Stimulated activated CD8-positive, alpha-beta memory T cell treated with anti-CD3 and anti-CD28 coated beads, Interleukin-2, amount 100 ng/mL, for 48 hours (primary cell): Measurements from ENCODE around the gene BCKDHB.
"Not testable (repeated sequence)": the region's sequence is repeated elsewhere in the genome, so short reads cannot be mapped to it uniquely, and the experiment has no call there.

Experiments used
- DNase-seq, 2 donors: peaks; one replicate each; pipeline ENCODE4 v3.0.0-alpha.2; 2020; ENCODE audit warnings: low read depth in 2 of 2

Gene BCKDHB

DNA sequence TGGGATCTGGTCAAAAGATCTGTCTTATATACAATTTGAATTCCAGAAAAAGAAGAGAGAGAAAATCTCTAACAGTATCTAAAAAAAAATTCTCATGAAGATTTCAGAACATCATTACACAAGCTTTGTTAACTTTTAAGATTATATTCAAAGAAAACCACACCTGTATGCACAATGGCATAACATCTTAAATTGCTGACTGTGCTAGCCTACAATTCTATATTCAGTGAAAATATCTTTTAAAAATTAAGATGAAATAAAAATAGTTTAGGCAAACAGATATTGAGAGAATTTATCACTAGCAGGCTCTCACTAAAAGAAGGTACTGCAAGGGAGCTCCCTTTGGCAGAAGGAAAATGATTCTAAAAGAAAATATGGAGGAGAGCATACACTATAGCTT is 100.3 kb downstream of the BCKDHB start:
- no peak for DNase-seq

DNA sequence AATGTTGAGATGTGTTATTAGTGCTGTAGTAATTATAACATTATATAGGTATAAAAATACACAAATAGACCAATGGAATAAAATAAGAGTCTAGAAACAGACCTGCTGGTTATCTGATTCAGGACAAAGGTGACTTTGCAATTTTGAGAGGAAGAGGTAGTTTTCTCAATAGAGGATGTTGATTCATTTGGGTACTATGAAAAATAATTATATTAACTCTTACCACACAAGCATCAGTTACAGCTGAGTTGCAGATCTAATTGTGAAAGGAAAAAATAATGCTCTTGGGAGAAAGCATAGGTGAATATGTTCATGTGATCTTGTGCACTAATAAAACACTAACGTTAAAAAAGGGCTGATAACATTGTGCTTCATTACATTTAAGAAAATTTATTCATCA is 103.0 kb downstream of the BCKDHB start:
- no peak for DNase-seq

DNA sequence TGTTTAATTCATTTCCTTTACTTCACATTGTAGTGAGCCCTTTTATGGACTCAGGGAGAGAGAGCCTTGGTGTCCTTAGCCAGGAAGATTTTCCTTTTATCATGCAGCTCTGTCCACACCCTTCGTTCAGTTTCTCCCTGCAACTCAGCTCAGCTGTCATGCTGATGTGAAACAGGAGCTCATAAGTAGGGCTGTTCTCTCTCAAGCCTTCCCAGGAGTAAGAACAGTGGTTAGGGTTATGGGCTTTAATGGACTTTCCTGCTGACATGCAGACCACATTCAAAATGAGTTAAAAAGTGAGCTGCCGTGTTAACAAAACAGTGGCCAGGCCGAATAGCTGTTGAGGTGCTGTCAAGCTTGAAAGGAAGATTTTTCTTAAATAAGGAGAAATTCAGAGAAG is 104.1 kb downstream of the BCKDHB start:
- no peak for DNase-seq

DNA sequence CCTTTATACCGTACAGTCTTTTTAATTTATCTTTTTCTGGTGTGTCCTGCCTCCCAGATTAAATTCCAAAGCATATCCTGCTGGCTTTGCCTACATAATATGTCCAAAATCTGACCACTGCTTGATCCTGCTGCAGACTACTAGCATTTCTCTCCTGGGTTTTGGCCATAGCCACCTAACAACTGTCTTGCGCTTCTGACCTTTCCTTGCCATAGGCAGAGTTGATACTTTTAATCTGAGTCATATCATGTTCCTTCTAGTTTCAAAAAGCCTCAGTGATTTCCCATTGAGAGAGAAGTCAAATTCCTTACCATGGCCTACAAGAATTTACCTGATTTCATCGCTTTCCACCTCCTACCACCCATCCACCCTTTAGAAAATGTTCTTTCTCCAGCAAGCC is 104.8 kb downstream of the BCKDHB start:
- DNase-seq = no peak

DNA sequence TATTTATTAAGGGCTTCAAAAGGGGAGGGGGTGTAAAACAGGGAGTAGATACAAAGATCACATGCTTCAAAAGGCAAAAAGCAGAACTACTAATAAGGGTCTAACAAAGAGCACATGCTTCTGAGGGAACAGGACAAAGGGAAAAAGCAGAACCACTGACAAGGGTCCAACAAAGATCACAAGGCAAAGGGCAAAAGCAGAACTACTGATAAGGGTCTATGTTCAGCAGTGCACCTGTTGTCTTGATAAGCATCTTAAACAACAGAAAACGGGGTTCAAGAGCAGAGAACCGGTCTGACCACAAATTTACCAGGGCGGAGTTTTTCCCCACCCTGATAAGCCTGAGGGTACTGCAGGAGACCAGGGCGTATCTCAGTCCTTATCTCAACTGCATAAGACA is 105.4 kb downstream of the BCKDHB start:
- not testable (repeated sequence) for DNase-seq

DNA sequence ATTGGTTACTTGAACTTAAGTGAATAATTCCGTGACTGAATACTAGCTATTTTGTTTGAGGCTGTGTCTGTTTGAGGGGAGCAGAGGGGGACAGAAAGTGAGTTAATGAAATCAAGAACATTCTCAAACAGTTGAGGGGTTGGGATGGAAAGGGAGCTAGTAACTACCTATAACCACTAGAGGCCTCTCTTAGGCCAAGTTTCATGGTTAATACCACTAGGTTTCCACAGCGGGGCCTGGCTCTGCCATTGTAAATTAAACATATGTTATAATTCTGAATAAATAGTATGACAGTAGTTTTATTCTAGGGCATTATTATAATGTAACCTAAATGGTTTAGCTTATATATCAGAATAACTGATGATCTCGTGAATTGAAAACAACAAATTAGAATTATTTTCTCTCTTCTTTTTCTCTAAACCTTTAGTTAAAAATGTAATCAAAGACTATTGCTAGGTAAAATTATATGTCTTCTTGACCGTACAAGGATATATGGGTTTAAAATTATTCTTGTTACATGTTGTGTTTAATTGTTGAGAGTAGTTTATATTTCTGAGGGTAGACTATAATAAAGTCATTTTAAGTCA is 108.1 kb downstream of the BCKDHB start:
- DNase-seq = no peak

DNA sequence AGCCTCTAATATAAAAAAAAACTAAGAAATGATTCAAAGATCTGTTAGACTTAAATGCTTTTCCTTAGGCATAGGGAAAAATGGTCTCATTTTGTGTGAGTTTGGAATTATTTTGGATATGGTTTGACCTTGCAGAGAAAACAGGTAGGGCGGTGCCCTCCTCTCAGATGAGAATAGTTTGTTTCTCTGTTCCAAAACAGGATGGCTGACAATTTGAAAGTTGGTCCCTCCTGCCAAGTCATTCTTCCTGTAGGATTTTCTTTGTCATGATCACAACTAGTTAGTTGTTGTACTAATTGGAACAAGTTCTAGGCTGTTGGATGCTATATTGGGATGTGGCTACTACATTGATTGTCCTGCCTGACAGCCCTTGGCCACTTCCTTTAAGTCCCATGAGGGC is 108.6 kb downstream of the BCKDHB start:
- DNase-seq = no peak

DNA sequence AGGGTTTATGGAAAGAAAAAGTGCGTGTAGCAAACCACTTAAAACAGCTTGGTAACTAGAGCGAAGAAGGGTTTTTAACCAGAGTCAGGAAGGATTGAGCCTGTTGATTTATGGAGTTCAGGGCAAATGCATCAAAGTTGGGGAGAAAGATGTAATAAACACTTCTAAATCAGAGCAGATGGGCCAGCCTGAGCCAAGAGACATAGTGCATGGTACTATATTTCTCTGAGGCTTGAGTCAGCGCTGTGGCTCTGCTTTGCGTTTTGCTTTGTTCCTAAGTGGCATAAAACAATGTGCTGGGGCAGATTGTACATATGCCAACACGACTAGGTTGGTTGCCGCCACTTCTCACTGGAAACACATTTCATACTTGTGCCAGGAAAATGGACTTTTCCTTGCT is 111.3 kb downstream of the BCKDHB start:
- DNase-seq = no peak

DNA sequence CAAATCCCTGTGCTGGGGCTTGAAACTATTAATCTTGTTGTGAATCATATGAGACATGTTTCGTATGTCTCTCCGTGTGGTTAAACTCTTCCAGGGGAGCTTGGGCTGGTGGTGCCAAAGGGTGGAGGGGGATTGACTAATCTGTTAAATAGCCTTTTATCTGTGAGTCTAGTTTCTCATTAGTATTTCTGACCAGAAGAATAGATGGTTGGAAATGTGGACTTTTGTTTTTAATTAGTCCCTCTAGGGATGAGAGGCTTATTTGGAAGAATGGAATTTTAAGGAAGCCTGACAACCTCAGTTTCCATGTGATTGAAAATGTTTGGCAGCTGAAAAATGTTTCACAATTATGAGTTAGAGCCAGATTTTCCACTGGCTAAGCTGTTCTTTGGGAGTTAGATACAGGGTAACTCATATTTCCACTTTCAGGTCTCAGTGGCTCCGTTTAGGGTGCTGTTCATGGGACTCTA is 117.3 kb downstream of the BCKDHB start:
- no peak for DNase-seq

DNA sequence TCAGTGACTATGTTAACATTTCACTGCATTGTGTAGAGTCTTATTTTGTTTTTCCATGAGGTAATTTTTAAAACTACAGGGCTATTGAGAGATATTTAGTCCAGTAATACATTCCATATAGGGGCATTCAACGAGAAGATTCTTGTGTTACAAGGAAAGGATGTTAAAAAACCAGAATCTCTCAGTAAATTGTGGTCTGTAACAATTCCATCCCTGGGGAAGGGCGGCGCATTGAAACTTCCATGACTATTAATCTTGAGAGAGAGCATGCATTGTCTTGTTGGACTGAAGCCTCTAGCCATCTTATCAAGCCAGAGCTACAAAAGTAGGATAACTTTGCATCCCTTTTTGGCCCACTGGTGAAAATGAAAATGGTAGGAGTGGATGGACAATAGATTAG is 119.7 kb downstream of the BCKDHB start:
- DNase-seq = no peak

DNA sequence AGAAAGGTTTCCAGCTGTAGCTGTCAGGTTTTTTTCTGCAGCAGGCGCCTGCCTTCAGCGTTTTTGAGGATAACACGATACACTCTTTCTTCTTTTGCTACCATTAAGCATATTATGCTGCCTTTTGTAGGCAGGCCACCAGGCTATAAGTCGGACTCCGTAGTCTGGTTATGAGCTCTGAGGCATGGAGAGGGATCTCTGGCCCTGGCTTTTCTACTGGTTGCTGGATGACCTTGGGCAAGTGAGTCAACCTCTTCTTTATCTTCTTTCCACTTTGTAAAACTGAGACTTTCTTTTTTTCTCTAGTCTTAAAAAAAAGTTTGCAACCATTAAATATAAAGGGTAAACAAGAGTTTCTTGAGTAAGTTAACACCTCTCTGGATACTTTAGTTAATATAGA is 120.2 kb downstream of the BCKDHB start:
- DNase-seq = no peak

DNA sequence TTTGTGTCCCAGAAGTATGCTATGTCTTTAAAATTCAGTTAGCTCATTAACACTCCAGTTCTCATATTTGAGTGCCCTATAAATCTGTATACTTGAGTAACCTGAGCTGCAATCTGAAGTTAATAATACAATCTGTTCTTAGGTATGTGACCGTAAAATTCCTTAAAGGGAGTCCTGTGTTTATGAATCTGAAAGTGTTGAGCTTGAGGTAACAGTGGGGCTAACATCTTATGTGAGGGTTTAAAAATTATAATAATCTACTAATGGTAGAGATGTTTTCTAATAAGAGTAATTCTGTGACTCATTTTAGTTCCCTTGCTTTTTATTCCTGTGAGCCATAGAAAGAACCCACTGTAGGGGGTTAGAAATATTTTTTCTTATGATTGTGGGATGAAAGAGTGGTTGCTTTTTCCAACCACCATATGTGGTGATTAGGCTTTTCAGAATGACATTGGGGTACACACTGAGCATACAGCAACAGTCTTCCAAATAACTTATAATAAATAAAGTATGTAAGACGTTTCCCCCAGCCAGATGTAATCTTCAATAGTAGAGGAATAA is 121.2 kb downstream of the BCKDHB start:
- DNase-seq = no peak

DNA sequence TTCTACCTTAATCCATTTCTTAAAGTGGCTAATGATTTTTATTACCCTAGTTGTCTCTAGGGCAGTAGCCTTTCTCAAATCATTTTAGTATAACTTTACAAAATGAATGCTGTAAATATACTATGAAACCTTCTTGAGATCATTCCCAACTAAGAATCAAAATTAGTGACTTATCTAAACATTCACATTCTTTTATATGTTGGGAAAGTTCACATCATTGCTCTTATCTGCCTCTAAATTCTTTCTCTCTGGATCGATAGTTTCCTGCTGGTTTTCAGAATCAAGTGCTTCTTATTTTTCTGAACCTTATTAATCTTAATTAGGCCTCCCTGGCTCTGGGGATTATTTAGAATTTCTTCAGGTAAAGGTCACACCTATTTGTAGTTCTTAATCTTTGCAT is 126.8 kb downstream of the BCKDHB start:
- DNase-seq = no peak

DNA sequence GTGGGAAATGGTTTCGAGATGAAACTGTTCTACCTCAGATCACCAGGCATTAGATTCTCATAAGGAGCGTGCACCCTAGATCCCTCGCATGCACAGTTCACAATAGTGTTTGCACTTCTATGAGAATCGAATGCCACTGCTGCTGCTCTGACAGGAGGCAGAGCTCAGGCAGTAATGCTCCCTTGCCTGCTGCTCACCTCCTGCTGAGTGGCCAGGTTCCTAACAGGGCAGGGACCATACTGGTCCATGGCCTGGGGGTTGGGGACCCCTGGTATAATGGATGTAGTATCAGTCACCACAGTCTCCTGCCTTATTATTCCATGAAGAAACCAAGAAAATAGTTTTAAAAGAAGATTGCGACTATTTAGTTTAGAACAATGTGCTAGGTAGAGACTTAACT is 127.5 kb downstream of the BCKDHB start:
- DNase-seq = no peak

DNA sequence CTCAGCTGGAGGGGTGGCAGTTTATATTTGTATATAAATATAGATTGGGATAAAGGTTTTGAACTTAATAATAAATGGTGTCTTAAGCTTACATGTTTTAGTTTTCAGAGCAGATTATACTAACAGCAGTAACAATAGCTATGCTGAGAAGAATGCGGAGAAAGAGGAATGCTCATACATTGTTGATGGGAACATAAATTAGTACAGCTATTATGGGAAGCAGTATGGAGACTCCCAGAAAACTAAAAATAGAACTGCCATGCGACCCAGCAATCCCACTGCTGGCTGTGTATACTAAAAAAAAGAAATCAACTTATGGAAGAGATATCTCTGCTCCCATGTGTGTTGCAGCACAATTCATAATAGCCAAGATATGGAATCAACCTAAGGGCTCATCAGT is 127.9 kb downstream of the BCKDHB start:
- DNase-seq = no peak

DNA sequence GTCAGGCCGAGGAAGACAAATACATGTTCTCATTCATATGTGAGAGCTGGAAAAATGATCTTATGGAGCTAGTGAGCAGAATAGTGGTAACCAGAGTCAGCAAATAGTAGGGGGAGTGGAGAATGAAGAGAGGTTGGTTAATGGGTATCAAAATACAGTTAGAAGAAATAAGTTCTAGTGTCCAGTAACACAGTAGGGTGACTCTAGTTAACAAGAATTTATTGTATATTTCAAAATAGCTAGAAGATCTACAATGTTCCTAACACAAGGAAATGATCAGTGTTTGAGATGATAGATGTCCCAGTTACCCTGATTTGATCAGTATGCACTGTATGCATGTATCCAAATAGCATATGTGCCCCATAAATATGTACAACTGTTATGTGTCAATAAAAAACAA is 128.4 kb downstream of the BCKDHB start:
- no peak for DNase-seq

DNA sequence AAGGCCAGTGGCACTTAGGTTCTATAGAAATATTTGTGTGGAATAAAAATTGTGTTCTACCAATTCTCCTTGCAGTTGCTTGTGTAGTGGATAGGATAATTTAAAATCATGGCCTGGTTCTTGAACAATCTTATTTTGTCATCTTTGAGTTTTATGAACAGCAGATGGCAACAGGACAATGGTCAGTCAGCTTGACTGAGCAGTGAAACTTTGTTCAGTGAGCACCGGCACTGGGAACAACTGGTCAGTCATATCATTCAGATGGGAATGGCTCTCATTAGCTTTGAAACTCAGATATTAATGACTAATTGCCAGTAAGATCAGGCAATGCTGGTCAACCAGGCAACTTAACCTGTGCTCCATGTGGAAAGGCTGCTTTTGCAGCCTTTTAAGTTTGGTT is 129.2 kb downstream of the BCKDHB start:
- no peak for DNase-seq

DNA sequence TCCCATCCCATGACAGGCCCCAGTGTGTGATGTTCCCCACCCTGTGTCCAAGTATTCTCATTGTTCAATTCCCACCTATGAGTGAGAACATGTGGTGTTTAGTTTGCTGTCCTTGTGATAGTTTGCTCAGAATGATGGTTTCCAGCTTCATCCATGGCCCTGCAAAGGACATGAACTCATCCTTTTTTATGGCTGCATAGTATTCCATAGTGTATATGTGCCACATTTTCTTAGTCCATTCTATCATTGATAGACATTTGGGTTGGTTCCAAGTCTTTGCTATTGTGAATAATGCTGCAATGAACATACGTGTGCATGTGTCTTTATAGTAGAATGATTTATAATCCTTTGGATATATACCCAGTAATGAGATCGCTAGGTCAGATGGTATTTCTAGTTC is 132.3 kb downstream of the BCKDHB start:
- DNase-seq = not testable (repeated sequence)

DNA sequence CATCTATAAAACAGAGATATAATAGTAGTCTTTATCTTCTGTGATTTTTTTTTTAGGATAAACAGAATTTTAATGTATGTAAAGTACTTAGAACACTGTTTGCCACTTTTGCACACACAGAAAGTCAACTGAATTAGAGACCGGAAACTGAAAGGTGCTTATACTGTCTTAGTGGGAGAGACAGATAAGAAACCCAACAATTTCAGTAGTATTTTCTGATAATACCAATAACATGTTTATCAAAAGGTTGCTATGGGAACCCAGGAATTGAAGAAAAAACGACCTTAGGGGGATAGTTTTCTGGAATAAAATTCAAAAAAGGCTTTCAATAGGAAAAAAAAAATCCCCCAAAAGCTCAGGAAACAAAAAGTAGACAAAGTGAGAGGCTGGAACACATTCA is 138.6 kb downstream of the BCKDHB start:
- DNase-seq = no peak

DNA sequence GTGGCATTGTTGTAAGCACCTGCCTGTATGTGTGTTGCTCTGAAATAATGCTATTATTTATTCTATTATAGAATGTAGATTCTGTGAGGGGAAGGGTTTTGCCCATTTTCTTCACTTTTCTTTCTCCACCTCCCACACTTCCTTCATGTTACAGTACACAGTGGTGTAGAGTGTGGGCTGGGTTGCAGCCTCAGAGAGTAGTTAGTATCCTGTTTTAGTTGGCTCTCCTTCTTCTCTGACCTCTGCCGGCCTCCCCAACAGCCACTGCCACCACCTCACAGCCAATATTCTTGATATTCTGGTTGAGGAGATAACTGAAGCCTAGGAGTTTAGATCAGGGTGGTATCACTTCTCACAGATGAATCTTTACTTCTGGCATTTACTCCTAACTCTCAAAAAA is 143.4 kb downstream of the BCKDHB start:
- DNase-seq = no peak

DNA sequence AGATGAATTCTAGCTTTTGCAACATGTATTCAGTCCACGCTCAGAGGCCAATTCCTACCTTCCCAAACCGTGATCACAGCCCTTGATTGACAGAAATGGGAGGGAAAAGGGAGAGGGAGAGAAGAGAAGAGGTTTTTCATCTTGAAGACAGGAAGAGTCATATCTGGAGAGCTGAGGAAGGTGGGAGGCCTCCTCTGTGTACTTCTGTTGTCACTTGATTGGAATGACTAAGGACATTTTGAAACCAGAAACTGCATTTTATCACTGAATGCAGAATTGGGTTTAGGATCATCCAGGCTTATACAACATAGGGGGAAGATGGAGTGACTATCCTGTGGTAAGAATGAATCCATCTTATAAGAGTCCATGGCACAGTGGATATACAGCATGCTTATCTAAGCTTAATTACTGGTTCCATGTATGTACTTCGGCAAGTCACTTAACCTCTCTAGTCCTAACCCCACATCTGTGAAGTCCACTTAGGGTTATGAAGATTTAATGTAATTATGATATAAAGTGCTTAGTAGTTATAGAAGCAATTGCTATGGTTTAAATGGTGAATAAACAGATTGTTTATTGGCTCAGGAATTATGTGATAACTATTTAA is 144.0 kb downstream of the BCKDHB start:
- no peak for DNase-seq

DNA sequence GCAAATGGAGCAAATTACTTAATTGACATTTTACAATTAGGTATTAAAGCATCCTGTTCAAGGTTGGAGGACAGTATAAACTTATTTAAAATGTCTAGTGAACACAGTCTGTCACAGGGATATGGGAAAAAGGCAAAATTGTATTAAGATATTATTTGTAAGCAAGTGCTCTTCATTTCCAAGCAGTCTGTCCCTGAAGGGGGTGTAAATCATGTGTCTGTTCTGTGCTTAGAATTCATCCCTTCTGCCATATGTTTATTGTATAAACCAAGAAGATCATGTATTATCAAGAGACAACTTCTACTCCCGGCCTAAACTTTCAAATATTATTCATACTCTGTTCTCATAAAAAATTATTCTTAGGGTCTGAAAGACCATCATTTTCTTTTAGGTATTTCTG is 144.8 kb downstream of the BCKDHB start:
- no peak for DNase-seq

DNA sequence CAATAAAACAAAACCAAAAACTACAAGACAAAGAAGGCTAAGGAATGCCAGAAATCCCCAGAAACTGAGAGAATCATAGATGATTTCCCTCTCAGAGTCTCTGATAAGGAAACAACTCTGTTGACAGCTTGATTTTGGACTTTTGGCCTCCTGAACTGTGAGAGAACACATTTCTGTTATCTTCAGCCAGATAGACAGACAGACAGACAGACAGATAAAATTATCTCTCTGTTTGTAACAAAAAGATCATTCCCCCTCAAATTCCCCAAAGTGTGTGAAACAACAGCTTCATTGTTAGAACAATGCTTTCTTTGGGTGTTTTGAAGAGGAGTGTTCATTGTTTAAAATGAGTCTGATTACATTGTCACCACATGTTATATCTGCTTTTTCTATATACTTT is 148.2 kb downstream of the BCKDHB start:
- DNase-seq = no peak

DNA sequence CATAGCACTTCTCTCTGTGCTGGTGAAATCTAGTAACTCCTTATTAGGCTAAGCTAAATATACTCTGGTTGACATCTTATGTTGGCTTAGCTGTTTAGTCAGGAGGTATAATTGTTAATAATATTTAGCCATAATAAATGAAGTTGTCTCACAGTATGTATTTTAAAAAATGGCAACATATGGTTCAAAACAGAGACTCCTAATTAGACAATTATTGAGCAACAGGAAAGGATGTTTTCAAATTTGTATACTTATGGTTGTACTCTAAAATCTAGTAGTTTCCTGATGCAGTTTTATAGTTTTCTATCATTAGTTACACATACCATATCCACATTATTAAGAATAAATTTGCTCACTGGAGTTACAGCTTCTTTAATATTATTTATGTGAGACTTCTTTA is 150.2 kb downstream of the BCKDHB start:
- DNase-seq = no peak
